ENCODE measurements around the gene TENM4. TPM values are rescaled to one million over a fixed set of nuclear protein-coding genes. Genes with fewer than 3 reads are reported as not detected.

Gene TENM4
- total RNA-seq, 2 experiments from 2014 or later, result not detected

- POLR2A ChIA-PET, result no interaction called here
These were observed 787.4 kb downstream of the TENM4 start for GRCh38 chr11:78653294-78653909.

GRCh38 chr11:78652843-78653239, 788.0 kb downstream of the TENM4 start:
- CTCF ChIA-PET, result interaction anchor here (3.1 kb wide), 1 partner anchor 62 kb away, joined by 13 read pairs; no protein-coding TSS in a partner anchor
- POLR2A ChIA-PET, result no interaction called here
- Mint-ChIP-seq H3K27me3 (peaks cover 6% of the 10 kb centered on the region), H3K27ac (no peak overlapping the region), H3K4me1 (ENCODE audit: low read depth) (peaks cover 31% of the 10 kb centered on the region), H3K36me3 (no peaks in the 10 kb centered on the region), H3K9me3 (no peaks in the 10 kb centered on the region), H3K4me3 (no peak overlapping the region)
- no peak for DNase-seq
- intact Hi-C loops (cut with micrococcal nuclease), result loop anchor here (1.0 kb wide), 2 partner anchors 10 to 17 kb away; no protein-coding TSS in a partner anchor

More at GRCh38 chr11:78653294-78653909, 787.4 kb downstream of the TENM4 start:
- intact Hi-C loops (cut with micrococcal nuclease), result no loop called here
- no peak overlapping the region for H3K27ac Mint-ChIP-seq
- no peak for DNase-seq
- peaks cover 6% of the 10 kb centered on the region for H3K27me3 Mint-ChIP-seq
- H3K9me3 Mint-ChIP-seq, result no peaks in the 10 kb centered on the region
- CTCF ChIA-PET, result interaction anchor here (3.1 to 4.5 kb wide), 2 partner anchors 7 to 62 kb away, joined by 13 to 51 read pairs; no protein-coding TSS in a partner anchor
- peaks cover 31% of the 10 kb centered on the region for H3K4me1 Mint-ChIP-seq (ENCODE audit: low read depth)
- H3K4me3 Mint-ChIP-seq, result no peak overlapping the region
- H3K36me3 Mint-ChIP-seq, result no peaks in the 10 kb centered on the region

- intact Hi-C loops (cut with micrococcal nuclease), result loop anchor here (1.0 kb wide), 2 partner anchors 9 to 16 kb away; no protein-coding TSS in a partner anchor
- CTCF ChIA-PET, result interaction anchor here (1.6 to 3.1 kb wide), 2 partner anchors 63 kb away, joined by 6 to 13 read pairs; no protein-coding TSS in a partner anchor
- peak; percentile 78 for DNase-seq
- POLR2A ChIA-PET, result no interaction called here
- H3K27ac Mint-ChIP-seq, result no peak overlapping the region
- H3K27me3 Mint-ChIP-seq, result peaks cover 6% of the 10 kb centered on the region
- no peaks in the 10 kb centered on the region for H3K9me3 Mint-ChIP-seq
- no peaks in the 10 kb centered on the region for H3K36me3 Mint-ChIP-seq
- peaks cover 31% of the 10 kb centered on the region for H3K4me1 Mint-ChIP-seq (ENCODE audit: low read depth)
- H3K4me3 Mint-ChIP-seq, result no peak overlapping the region
These were observed 788.6 kb downstream of the TENM4 start for GRCh38 chr11:78651923-78652842.

GRCh38 chr11:78651136-78651775, 789.6 kb downstream of the TENM4 start:
- Mint-ChIP-seq H3K27ac (no peak overlapping the region), H3K36me3 (no peaks in the 10 kb centered on the region), H3K27me3 (peaks cover 6% of the 10 kb centered on the region), H3K4me3 (no peak overlapping the region), H3K9me3 (no peaks in the 10 kb centered on the region), H3K4me1 (ENCODE audit: low read depth) (peaks cover 33% of the 10 kb centered on the region)
- intact Hi-C loops (cut with micrococcal nuclease), result no loop called here
- DNase-seq, result no peak
- ChIA-PET POLR2A (no interaction called here), CTCF (interaction anchor here (1.6 kb wide), 1 partner anchor 64 kb away, joined by 6 read pairs; no protein-coding TSS in a partner anchor)

GRCh38 chr11:78649361-78650215, 791.2 kb downstream of the TENM4 start:
- intact Hi-C loops (cut with micrococcal nuclease), result no loop called here
- ChIA-PET POLR2A (no interaction called here), CTCF (interaction anchor here (1.3 kb wide), 1 partner anchor 66 kb away, joined by 5 read pairs; no protein-coding TSS in a partner anchor)
- H3K27ac Mint-ChIP-seq, result no peak overlapping the region
- no peak for DNase-seq
- peaks cover 43% of the 10 kb centered on the region for H3K4me1 Mint-ChIP-seq (ENCODE audit: low read depth)
- H3K27me3 Mint-ChIP-seq, result peaks cover 6% of the 10 kb centered on the region
- H3K9me3 Mint-ChIP-seq, result no peaks in the 10 kb centered on the region
- H3K36me3 Mint-ChIP-seq, result no peaks in the 10 kb centered on the region
- no peak overlapping the region for H3K4me3 Mint-ChIP-seq

GRCh38 chr11:78647986-78648875, 792.6 kb downstream of the TENM4 start:
- Mint-ChIP-seq H3K36me3 (no peaks in the 10 kb centered on the region), H3K27ac (no peak overlapping the region), H3K4me1 (ENCODE audit: low read depth) (peaks cover 46% of the 10 kb centered on the region), H3K9me3 (no peaks in the 10 kb centered on the region), H3K4me3 (no peak overlapping the region), H3K27me3 (peaks cover 6% of the 10 kb centered on the region)
- ChIA-PET CTCF (interaction anchor here (1.1 to 6.2 kb wide), 7 partner anchors 7 to 452 kb away, joined by 3 to 167 read pairs (median 17); no protein-coding TSS in a partner anchor), POLR2A (no interaction called here)
- intact Hi-C loops (cut with micrococcal nuclease), result no loop called here
- DNase-seq, result no peak

- Mint-ChIP-seq H3K9me3 (no peaks in the 10 kb centered on the region), H3K36me3 (no peaks in the 10 kb centered on the region), H3K4me3 (no peak overlapping the region), H3K27ac (no peak overlapping the region), H3K27me3 (peaks cover 6% of the 10 kb centered on the region), H3K4me1 (ENCODE audit: low read depth) (peaks cover 53% of the 10 kb centered on the region)
- DNase-seq, result no peak
- ChIA-PET CTCF (interaction anchor here (0.6 to 6.2 kb wide), 17 partner anchors 8 to 689 kb away, joined by 3 to 167 read pairs (median 6); no protein-coding TSS in a partner anchor), POLR2A (no interaction called here)
- intact Hi-C loops (cut with micrococcal nuclease), result no loop called here
These were observed 793.4 kb downstream of the TENM4 start for GRCh38 chr11:78647266-78647915.

- H3K27me3 Mint-ChIP-seq, result peaks cover 5% of the 10 kb centered on the region
- no peak overlapping the region for H3K4me3 Mint-ChIP-seq
- peaks cover 49% of the 10 kb centered on the region for H3K4me1 Mint-ChIP-seq (ENCODE audit: low read depth)
- intact Hi-C loops (cut with micrococcal nuclease), result loop anchor here (1.0 kb wide), 1 partner anchor 69 kb away; no protein-coding TSS in a partner anchor
- CTCF ChIA-PET, result interaction anchor here (0.6 to 6.2 kb wide), 34 partner anchors 9 to 846 kb away, joined by 3 to 167 read pairs (median 6); no protein-coding TSS in a partner anchor
- H3K27ac Mint-ChIP-seq, result no peak overlapping the region
- no peaks in the 10 kb centered on the region for H3K9me3 Mint-ChIP-seq
- H3K36me3 Mint-ChIP-seq, result no peaks in the 10 kb centered on the region
- POLR2A ChIA-PET, result no interaction called here
- DNase-seq, result peak; percentile 72
These were observed 794.2 kb downstream of the TENM4 start for GRCh38 chr11:78646564-78647185.

- intact Hi-C loops (cut with micrococcal nuclease), result loop anchor here (1.0 kb wide), 2 partner anchors 70 to 455 kb away; no protein-coding TSS in a partner anchor
- peak; percentile 72 for DNase-seq
- Mint-ChIP-seq H3K27ac (no peak overlapping the region), H3K4me3 (no peak overlapping the region), H3K9me3 (no peaks in the 10 kb centered on the region), H3K36me3 (no peaks in the 10 kb centered on the region), H3K27me3 (peaks cover 1% of the 10 kb centered on the region), H3K4me1 (ENCODE audit: low read depth) (peaks cover 45% of the 10 kb centered on the region)
- CTCF ChIA-PET, result interaction anchor here (0.6 to 6.2 kb wide), 56 partner anchors 10 to 1324 kb away, joined by 3 to 167 read pairs (median 4); partner anchors contain the start of gene NARS2
- POLR2A ChIA-PET, result interaction anchor here (0.5 kb wide), 1 partner anchor 442 kb away, joined by 4 read pairs; no protein-coding TSS in a partner anchor
These were observed 795.3 kb downstream of the TENM4 start for GRCh38 chr11:78645226-78646202.
